Measurements from ENCODE around the gene SIPA1L3.
"Not testable (repeated sequence)": the region's sequence is repeated elsewhere in the genome, so short reads cannot be mapped to it uniquely, and the experiment has no call there.

Gene SIPA1L3, protein sequence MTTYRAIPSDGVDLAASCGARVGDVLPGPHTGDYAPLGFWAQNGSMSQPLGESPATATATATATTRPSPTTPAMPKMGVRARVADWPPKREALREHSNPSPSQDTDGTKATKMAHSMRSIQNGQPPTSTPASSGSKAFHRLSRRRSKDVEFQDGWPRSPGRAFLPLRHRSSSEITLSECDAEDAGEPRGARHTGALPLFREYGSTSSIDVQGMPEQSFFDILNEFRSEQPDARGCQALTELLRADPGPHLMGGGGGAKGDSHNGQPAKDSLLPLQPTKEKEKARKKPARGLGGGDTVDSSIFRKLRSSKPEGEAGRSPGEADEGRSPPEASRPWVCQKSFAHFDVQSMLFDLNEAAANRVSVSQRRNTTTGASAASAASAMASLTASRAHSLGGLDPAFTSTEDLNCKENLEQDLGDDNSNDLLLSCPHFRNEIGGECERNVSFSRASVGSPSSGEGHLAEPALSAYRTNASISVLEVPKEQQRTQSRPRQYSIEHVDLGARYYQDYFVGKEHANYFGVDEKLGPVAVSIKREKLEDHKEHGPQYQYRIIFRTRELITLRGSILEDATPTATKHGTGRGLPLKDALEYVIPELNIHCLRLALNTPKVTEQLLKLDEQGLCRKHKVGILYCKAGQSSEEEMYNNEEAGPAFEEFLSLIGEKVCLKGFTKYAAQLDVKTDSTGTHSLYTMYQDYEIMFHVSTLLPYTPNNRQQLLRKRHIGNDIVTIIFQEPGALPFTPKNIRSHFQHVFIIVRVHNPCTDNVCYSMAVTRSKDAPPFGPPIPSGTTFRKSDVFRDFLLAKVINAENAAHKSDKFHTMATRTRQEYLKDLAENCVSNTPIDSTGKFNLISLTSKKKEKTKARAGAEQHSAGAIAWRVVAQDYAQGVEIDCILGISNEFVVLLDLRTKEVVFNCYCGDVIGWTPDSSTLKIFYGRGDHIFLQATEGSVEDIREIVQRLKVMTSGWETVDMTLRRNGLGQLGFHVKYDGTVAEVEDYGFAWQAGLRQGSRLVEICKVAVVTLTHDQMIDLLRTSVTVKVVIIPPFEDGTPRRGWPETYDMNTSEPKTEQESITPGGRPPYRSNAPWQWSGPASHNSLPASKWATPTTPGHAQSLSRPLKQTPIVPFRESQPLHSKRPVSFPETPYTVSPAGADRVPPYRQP (N-terminal part only)

DNA sequence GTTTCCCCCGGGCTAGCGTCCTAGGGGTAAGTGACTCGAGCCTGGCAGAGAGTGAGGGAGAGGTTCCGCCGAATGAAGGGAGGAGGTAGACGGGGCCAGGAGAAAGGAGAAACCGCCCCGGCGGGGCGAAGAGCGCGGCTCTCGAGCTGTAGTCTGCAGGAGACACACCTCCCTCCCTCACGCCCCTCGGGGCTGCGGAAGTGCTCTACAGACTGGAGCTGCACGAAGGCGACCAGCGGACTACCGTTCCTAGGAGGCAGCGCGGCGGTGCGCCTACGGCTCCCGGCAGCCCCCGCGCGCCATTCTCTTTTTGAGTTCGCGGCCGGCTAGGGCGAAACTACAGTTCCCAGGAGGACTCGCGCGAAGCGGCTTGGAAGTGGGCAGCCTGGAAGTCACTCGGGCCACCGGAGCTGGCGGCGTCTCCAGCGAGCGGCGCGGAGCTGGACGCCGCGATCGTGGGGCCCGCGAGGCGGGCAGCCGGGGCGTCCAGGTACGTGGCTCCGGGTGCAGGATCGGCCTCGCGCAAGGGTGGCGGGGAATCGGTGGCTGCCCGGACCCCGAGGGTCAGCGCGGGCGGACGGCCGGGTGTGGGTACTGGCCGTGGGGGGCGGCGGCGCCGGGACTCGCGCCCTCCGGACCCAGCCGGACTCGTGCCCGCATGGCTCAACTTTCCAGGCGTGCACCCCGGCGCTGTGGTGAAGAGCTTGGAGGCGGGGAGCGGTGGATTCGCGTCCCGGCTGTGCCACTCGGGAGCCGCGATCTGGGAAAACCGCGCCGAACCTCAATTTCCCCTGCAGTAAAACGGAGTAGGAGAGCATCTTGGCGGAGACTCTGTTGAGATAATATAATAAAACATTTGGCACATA lies at the start of gene SIPA1L3:
Gene SIPA1L3, plus strand, starts transcription at position 340 of the 866 bp plus-strand sequence. CDS start 174,358 bp downstream, outside the sequence.
- Histone ChIP-seq H3K9me3 (ENCODE audit: control insufficient read depth, insufficient read depth, low read length) (no peaks in the 10 kb centered on the region), H3K36me3 (ENCODE audit: control insufficient read depth, insufficient read depth, low read length) (no peaks in the 10 kb centered on the region), H3K9ac (ENCODE audit: low read depth, low read length) (peak within 1 kb of the TSS; percentile 87), H3K4me1 (ENCODE audit: control insufficient read depth, insufficient read depth, low read length) (peaks cover 23% of the 10 kb centered on the region), H3K4me3 (ENCODE audit: low read depth, low read length) (peak within 1 kb of the TSS; percentile 94), H3K27ac (ENCODE audit: low read depth, low read length) (peak within 1 kb of the TSS; percentile 97), H3K27me3 (ENCODE audit: control insufficient read depth, insufficient read depth, low read length) (no peaks in the 10 kb centered on the region; the same call in 1 of the 2 replicates)

DNA sequence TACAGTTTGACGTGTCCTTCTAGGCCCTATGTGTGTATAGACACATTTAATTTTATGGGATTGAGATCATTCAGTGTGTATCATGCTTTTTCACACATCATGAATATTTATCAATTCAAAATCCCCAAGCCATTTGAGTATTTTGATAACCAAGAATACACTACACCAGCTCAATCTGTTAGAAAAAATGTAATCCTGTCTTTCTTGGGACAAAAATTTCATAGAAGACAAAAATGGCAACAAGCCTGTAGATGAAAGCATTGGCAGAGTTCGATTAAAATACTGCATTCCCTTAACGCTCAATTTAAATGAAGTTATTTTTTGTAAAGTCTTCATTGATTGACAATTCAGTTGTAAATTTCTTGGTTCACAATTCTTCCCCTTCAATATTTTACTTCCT lies 42.5 kb upstream of the SIPA1L3 start:
- Histone ChIP-seq H3K9ac (ENCODE audit: low read depth, low read length) (no peak overlapping the region), H3K27me3 (ENCODE audit: control insufficient read depth, insufficient read depth, low read length) (no peaks in the 10 kb centered on the region), H3K4me1 (ENCODE audit: control insufficient read depth, insufficient read depth, low read length) (peaks cover 9% of the 10 kb centered on the region), H3K4me3 (ENCODE audit: low read depth, low read length) (no peak overlapping the region), H3K9me3 (ENCODE audit: control insufficient read depth, insufficient read depth, low read length) (peaks cover 3% of the 10 kb centered on the region; the same call in 1 of the 2 replicates), H3K27ac (ENCODE audit: low read depth, low read length) (no peak overlapping the region), H3K36me3 (ENCODE audit: control insufficient read depth, insufficient read depth, low read length) (no peaks in the 10 kb centered on the region)

DNA sequence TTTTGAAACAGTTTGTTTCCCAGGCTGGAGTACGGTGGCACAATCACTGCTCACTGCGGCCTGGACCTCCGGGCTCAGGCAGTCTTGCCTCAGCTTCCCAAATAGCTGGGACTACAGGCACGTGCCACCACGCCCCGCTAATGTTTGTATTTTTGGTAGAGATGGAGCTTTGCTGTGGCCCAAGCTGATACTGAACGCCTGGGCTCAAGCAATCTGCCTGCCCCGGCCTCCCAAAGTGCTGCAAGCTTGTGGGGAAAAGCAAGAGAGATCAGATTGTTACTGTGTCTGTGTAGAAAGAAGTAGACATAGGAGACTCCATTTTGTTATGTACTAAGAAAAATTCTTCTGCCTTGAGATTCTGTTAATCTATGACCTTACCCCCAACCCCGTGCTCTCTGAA lies 41.1 kb upstream of the SIPA1L3 start:
- not testable (repeated sequence) for H3K9ac ChIP-seq (ENCODE audit: low read depth, low read length)

DNA sequence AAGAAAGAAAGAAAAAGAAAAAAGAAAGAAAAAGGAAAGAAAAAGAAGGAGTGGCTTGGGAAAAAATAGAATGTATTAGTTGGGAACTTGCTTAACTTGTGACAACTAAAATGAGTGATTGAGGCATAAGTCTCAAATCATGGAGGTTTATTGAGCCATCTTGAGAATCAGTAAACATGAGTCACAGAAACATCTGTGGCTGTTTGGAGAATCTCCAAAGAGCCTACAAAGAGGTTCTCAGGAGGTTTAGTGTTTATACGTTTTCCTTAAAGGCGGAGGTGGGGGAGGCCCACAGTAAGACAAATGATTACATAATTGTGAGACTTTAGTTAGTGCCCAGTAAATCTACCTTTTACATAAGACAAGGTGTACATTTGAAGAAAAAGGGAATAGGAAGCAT lies 39.2 kb upstream of the SIPA1L3 start:
- H3K9me3 ChIP-seq (ENCODE audit: control insufficient read depth, insufficient read depth, low read length): peaks cover 17% of the 10 kb centered on the region
- no peaks in the 10 kb centered on the region for H3K27me3 ChIP-seq (ENCODE audit: control insufficient read depth, insufficient read depth, low read length)
- H3K27ac ChIP-seq (ENCODE audit: low read depth, low read length): no peak overlapping the region
- no peaks in the 10 kb centered on the region for H3K36me3 ChIP-seq (ENCODE audit: control insufficient read depth, insufficient read depth, low read length)
- no peak overlapping the region for H3K4me3 ChIP-seq (ENCODE audit: low read depth, low read length)
- peaks cover 9% of the 10 kb centered on the region for H3K4me1 ChIP-seq (ENCODE audit: control insufficient read depth, insufficient read depth, low read length)
- no peak overlapping the region for H3K9ac ChIP-seq (ENCODE audit: low read depth, low read length)

More for the DNA sequence above, 41.1 kb upstream of the SIPA1L3 start:
- not testable (repeated sequence) for H3K27me3 ChIP-seq (ENCODE audit: control insufficient read depth, insufficient read depth, low read length); H3K36me3 ChIP-seq (ENCODE audit: control insufficient read depth, insufficient read depth, low read length); H3K4me3 ChIP-seq (ENCODE audit: low read depth, low read length); H3K4me1 ChIP-seq (ENCODE audit: control insufficient read depth, insufficient read depth, low read length)
- Histone ChIP-seq H3K27ac (ENCODE audit: low read depth, low read length) (peak overlapping the region; percentile 66), H3K9me3 (ENCODE audit: control insufficient read depth, insufficient read depth, low read length) (peaks cover 15% of the 10 kb centered on the region)

DNA sequence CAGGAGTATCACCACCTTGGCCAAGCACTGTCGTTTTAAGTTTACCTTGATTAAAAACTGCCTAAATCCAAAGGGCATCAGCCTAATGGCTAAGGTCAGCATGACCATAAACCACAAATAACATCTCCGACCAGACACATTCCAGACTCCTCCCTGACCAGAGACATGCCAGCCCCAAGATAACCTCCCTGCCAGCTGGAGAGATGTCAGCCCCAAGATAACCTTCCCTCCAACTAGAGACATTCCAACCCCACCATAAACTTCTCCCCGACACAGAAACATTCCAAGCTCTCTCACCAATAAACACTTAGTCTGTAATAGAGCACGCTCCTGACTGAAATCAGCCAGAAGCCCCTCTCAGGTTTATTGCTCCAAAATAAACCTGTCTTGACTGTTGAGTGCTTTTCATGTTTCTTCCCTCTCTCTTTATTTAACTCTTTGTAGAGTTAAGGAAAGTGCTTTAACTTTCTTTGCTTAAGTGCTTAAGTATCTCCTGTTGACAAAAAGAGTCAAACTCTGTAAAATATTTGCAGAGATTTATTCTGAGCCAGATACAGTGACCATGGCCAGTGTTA lies 37.2 kb upstream of the SIPA1L3 start:
- Histone ChIP-seq H3K9me3 (ENCODE audit: control insufficient read depth, insufficient read depth, low read length) (peaks cover 17% of the 10 kb centered on the region), H3K4me1 (ENCODE audit: control insufficient read depth, insufficient read depth, low read length) (peaks cover 8% of the 10 kb centered on the region), H3K27ac (ENCODE audit: low read depth, low read length) (no peak overlapping the region), H3K9ac (ENCODE audit: low read depth, low read length) (no peak overlapping the region), H3K36me3 (ENCODE audit: control insufficient read depth, insufficient read depth, low read length) (no peaks in the 10 kb centered on the region), H3K27me3 (ENCODE audit: control insufficient read depth, insufficient read depth, low read length) (no peaks in the 10 kb centered on the region), H3K4me3 (ENCODE audit: low read depth, low read length) (no peak overlapping the region)

DNA sequence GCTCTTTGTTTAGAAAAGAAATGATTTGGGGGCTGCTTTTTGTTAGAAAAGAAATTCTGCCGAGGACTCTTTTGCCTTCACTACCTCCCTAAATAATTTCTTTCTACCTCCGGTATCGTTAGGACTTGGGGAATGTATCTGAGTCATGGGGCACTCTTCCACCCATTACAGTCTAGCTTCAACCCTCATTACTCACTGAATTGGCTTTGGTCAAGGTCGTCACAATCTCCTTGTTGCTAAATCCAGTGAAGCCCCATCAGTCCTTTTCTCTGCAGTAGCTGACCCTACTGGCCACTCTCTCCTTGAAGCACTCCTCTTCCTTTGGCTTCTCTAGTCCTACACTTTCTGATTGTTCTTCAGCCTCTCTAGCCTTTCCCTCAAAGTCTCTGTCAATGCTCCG lies 34.6 kb upstream of the SIPA1L3 start:
- Histone ChIP-seq H3K27ac (ENCODE audit: low read depth, low read length) (no peak overlapping the region), H3K9ac (ENCODE audit: low read depth, low read length) (no peak overlapping the region), H3K4me1 (ENCODE audit: control insufficient read depth, insufficient read depth, low read length) (peaks cover 5% of the 10 kb centered on the region; the same call in 1 of the 2 replicates), H3K9me3 (ENCODE audit: control insufficient read depth, insufficient read depth, low read length) (peaks cover 17% of the 10 kb centered on the region), H3K4me3 (ENCODE audit: low read depth, low read length) (no peak overlapping the region), H3K27me3 (ENCODE audit: control insufficient read depth, insufficient read depth, low read length) (no peaks in the 10 kb centered on the region), H3K36me3 (ENCODE audit: control insufficient read depth, insufficient read depth, low read length) (no peaks in the 10 kb centered on the region)

DNA sequence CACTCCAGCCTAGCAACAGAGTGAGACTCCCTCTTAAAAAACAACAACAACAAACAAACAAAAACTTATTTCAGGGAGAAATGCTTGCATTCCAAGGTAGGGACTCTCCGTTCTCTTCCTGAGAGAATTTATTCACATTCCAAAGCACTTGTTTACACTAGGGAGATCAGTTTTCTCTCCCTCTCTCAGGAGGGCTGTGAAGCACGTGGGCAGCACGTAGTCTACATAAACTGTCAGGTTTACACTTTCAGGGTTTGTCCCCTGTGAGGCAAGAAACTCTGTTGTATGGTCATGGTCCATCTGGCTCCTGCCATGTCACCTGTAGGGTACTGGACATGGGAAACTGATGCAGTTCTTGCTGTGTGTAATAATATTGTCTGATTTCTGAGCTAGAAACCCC lies 32.2 kb upstream of the SIPA1L3 start:
- H3K4me1 ChIP-seq (ENCODE audit: control insufficient read depth, insufficient read depth, low read length): peaks cover 5% of the 10 kb centered on the region; the same call in 1 of the 2 replicates
- no peaks in the 10 kb centered on the region for H3K36me3 ChIP-seq (ENCODE audit: control insufficient read depth, insufficient read depth, low read length)
- no peak overlapping the region for H3K9ac ChIP-seq (ENCODE audit: low read depth, low read length)
- no peak overlapping the region for H3K27ac ChIP-seq (ENCODE audit: low read depth, low read length)
- H3K9me3 ChIP-seq (ENCODE audit: control insufficient read depth, insufficient read depth, low read length): peaks cover 12% of the 10 kb centered on the region
- no peaks in the 10 kb centered on the region for H3K27me3 ChIP-seq (ENCODE audit: control insufficient read depth, insufficient read depth, low read length)
- H3K4me3 ChIP-seq (ENCODE audit: low read depth, low read length): no peak overlapping the region

DNA sequence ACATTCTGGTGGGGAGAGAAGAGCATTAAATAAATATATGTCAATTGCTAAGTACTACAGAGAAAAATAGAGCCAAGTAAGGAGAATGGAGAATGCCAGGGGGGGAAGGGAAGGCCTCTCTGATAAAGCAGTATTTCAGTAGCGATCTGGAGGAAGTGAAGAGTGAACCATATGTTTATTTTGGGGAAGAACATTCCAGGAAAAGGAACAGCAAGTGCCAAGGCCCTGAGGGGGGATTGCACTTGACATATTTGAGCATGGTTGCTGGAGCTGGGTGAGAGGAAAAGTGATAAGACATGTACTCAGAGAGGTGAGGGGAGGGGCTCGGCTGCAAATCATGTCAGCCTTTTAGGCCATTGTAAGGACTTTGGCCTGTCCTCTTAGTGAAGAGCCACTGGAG lies 31.0 kb upstream of the SIPA1L3 start:
- Histone ChIP-seq H3K9ac (ENCODE audit: low read depth, low read length) (no peak overlapping the region), H3K9me3 (ENCODE audit: control insufficient read depth, insufficient read depth, low read length) (peaks cover 1% of the 10 kb centered on the region), H3K36me3 (ENCODE audit: control insufficient read depth, insufficient read depth, low read length) (no peaks in the 10 kb centered on the region), H3K27ac (ENCODE audit: low read depth, low read length) (no peak overlapping the region), H3K4me1 (ENCODE audit: control insufficient read depth, insufficient read depth, low read length) (peaks cover 5% of the 10 kb centered on the region; the same call in 1 of the 2 replicates), H3K4me3 (ENCODE audit: low read depth, low read length) (no peak overlapping the region), H3K27me3 (ENCODE audit: control insufficient read depth, insufficient read depth, low read length) (no peaks in the 10 kb centered on the region)

DNA sequence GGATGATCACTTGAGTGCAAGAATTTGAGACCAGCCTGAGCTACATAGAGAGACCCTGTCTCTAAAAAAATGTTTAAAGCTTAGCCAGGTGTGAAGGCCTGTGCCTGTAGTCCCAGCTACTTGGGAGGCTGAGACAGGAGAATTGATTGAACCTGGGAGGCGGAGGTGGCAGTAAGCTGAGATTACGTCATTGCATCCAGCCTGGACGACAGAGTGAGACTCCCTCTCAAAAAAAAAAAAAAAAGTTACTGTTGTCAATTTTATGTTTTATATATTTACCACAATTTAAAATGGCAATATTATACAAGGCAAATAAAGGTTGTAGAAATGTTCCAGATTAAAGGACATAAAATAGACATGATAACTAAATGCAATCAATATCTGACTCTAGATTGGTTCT lies 29.9 kb upstream of the SIPA1L3 start:
- Histone ChIP-seq H3K4me1 (ENCODE audit: control insufficient read depth, insufficient read depth, low read length) (peaks cover 5% of the 10 kb centered on the region; the same call in 1 of the 2 replicates), H3K9ac (ENCODE audit: low read depth, low read length) (no peak overlapping the region), H3K27me3 (ENCODE audit: control insufficient read depth, insufficient read depth, low read length) (no peaks in the 10 kb centered on the region), H3K27ac (ENCODE audit: low read depth, low read length) (no peak overlapping the region), H3K36me3 (ENCODE audit: control insufficient read depth, insufficient read depth, low read length) (no peaks in the 10 kb centered on the region), H3K9me3 (ENCODE audit: control insufficient read depth, insufficient read depth, low read length) (peaks cover 5% of the 10 kb centered on the region), H3K4me3 (ENCODE audit: low read depth, low read length) (no peak overlapping the region)

DNA sequence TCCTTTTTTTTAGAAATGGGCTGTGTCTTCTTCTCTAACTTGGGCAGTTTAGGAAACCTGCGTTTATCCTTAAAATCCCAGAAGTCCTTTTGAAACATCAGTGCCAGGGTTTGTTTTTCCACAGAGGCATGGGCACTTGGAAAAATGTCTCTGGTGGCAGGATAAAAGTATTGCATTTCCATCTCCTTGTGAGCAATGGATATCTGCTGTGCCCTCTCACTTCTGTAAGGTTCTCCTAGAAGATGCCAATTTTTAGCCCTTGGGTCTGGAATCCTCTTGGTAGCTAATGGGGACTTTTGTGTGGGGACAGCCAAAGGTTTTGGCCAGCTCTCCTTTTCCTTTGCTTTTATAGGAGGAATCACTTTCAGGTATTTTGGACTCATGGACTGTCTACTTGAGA lies 21.6 kb upstream of the SIPA1L3 start:
- Histone ChIP-seq H3K36me3 (ENCODE audit: control insufficient read depth, insufficient read depth, low read length) (no peaks in the 10 kb centered on the region), H3K4me3 (ENCODE audit: low read depth, low read length) (no peak overlapping the region), H3K9ac (ENCODE audit: low read depth, low read length) (no peak overlapping the region), H3K4me1 (ENCODE audit: control insufficient read depth, insufficient read depth, low read length) (no peaks in the 10 kb centered on the region), H3K27me3 (ENCODE audit: control insufficient read depth, insufficient read depth, low read length) (peaks cover 3% of the 10 kb centered on the region; the same call in 1 of the 2 replicates), H3K9me3 (ENCODE audit: control insufficient read depth, insufficient read depth, low read length) (peaks cover 5% of the 10 kb centered on the region), H3K27ac (ENCODE audit: low read depth, low read length) (no peak overlapping the region)
